ENCODE results near the gene PLEKHM1. TPM values are rescaled to one million over a fixed set of nuclear protein-coding genes. Genes with fewer than 3 reads are reported as not detected.
A peak's percentile ranks its signal among the peaks of the same experiment; 100 is the strongest.

The PLEKHM1 gene
- total and polyA plus RNA-seq, 2 of the 13 experiments (the other 11 are each of a cell fraction or from before 2014, with no cell fraction given): 7.6 to 13.5 TPM

DNA sequence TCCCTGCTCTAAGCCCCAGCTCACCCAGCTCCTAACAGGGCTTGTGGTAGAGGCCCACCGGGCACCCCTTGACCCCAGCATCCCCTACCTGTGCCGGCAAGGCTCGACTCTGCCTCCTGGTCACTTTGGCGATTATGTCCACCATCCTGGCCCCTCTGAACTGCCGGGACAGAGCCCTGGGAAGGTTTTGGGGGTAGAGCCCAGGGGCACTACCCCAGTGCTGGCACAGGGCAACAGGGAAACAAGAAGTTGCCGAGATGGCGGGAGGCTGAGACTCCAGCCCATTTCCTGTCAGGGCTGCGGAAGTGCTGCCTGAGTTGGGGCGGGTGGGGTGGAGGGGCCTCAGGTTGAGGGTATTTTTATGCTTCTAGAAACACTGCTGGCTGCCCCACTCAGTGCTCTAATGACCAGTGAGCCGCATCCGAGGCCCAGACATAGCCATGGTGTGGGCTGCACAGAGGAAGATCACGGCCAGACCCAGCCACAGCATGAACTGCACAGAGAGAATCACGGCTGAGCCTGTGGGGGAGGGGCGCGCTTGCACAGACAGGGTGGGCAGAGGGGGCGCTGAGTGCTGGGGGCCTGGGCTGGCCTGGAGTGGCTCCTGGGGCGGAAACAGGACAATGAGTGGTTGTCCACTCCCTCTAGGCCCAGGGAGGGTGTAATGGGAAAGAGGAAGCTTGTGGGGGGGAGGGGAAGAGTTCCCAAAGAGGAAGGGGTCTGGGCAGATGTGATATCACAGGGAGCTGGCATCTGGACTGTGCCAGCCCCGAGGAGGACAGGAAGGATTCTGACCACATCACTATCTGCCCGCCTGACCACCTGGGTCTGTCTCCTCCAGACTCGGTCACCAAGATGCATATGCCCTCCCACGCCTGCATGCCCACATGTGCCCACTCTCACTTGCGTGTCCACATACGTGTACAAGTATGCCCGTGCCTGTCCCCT, 80.1 kb downstream of the PLEKHM1 start:
- H3K4me1 ChIP-seq (ENCODE audit: insufficient read depth, low read length): peaks cover 73% of the 10 kb centered on the region
- H3K27me3 ChIP-seq (ENCODE audit: control insufficient read depth in 1 of 2, insufficient read depth in 2 of 2, low read length in 2 of 2): no peaks in the 10 kb centered on the region
- no peak overlapping the region for H3K9ac ChIP-seq (ENCODE audit: insufficient read depth, low read depth, low read length)
- H3K27ac ChIP-seq (ENCODE audit: extremely low read length, insufficient read depth, low read length): no peak overlapping the region
- BruUV-seq (replicated peaks): no TSS peak
- ChIA-PET POLR2A (interaction anchor here (3.6 to 4.0 kb wide), 2 partner anchors 15 to 16 kb away, joined by 24 to 79 read pairs; no protein-coding TSS in a partner anchor), CTCF (ENCODE audit: low intra/inter-chr PET ratio, low total read pairs) (no interaction called here)
- TF ChIP-seq ZNF709 (CRISPR knock-in tag; IDR thresholded peaks at IDR 0.05) (no peak), HNRNPL (IDR thresholded peaks at IDR 0.05; ENCODE audit: low read depth, low read length) (0 out of 2 replicates have a peak, but pooled peaks have one; percentile 21)
- TF ChIP-seq, protein P1, sequence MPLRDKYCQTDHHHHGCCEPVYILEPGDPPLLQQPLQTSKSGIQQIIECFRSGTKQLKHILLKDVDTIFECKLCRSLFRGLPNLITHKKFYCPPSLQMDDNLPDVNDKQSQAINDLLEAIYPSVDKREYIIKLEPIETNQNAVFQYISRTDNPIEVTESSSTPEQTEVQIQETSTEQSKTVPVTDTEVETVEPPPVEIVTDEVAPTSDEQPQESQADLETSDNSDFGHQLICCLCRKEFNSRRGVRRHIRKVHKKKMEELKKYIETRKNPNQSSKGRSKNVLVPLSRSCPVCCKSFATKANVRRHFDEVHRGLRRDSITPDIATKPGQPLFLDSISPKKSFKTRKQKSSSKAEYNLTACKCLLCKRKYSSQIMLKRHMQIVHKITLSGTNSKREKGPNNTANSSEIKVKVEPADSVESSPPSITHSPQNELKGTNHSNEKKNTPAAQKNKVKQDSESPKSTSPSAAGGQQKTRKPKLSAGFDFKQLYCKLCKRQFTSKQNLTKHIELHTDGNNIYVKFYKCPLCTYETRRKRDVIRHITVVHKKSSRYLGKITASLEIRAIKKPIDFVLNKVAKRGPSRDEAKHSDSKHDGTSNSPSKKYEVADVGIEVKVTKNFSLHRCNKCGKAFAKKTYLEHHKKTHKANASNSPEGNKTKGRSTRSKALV (CRISPR knock-in tag; IDR thresholded peaks at IDR 0.05): no peak
- 94% methylated on average over 22 of the region's 24 CpGs for WGBS (ENCODE audit: low lambda C conversion rate)
- H4K20me1 ChIP-seq (ENCODE audit: insufficient read depth, low read length): no peaks in the 10 kb centered on the region
- H3K4me2 ChIP-seq (ENCODE audit: low read depth, low read length): no peak overlapping the region
- no peak overlapping the region for H3K4me3 ChIP-seq (replicated peaks in 1 of 3; ENCODE audit: insufficient read depth in 1 of 3, low read depth in 2 of 3, low read length in 3 of 3)
- no peak overlapping the region for H2AFZ ChIP-seq (ENCODE audit: low read length)
- FAIRE-seq: no peak
- peaks cover 0 to 6% of the 10 kb centered on the region in 2 experiments; a peak in 3 of 5 replicates for H3K36me3 ChIP-seq (replicated peaks in 1 of 2; ENCODE audit: control insufficient read depth in 1 of 2, insufficient read depth in 2 of 2, low read length in 2 of 2)
- ATAC-seq: no peak
- in situ Hi-C loops (cut with HindIII; ENCODE audit: extremely low pct_ligation_motif_present, low pct_unique_long_range_greater_than_20kb) (no loop called here), intact Hi-C loops (cut with micrococcal nuclease; ENCODE audit: unreplicated experiment) (no loop called here)
- DNase-seq (ENCODE audit: low spot score): no peak
- H3K79me2 ChIP-seq (ENCODE audit: insufficient read depth, low read length): no peaks in the 10 kb centered on the region
- H3K9me3 ChIP-seq (ENCODE audit: low read length): no peaks in the 10 kb centered on the region

DNA sequence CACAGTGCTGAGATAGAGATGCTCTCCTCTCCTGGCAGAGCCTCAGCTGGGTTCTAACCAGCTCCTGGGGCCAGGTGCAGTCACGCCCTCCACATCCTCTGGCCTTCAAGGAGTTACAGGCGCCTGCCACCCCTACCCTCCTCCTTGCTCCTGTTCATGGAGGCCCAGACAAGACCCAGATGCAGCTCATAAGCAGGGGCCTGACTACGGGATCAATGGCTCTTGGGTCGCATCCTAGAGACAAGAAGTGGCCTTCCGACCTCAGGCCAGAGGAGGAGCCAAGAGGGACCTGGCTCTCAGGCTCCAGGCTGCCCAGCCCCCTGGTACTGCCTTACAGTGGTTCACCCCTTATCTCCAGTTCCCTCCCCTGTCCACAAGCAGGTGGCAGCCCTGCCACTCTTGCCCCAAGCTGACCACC, 80.9 kb downstream of the PLEKHM1 start:
- no peak overlapping the region for H3K27ac ChIP-seq (ENCODE audit: extremely low read length, insufficient read depth, low read length)
- H2AFZ ChIP-seq (ENCODE audit: low read length): no peak overlapping the region
- no peak overlapping the region for H3K9ac ChIP-seq (ENCODE audit: insufficient read depth, low read depth, low read length)
- ChIA-PET CTCF (ENCODE audit: low intra/inter-chr PET ratio, low total read pairs) (no interaction called here), POLR2A (interaction anchor here (1.0 to 4.0 kb wide), 2 partner anchors 12 to 17 kb away, joined by 3 to 79 read pairs; no protein-coding TSS in a partner anchor)
- H4K20me1 ChIP-seq (ENCODE audit: insufficient read depth, low read length): no peaks in the 10 kb centered on the region
- no peaks in the 10 kb centered on the region for H3K27me3 ChIP-seq (ENCODE audit: control insufficient read depth in 1 of 2, insufficient read depth in 2 of 2, low read length in 2 of 2)
- FAIRE-seq (no peak), DNase-seq (ENCODE audit: low spot score) (no peak), ATAC-seq (no peak)
- WGBS (ENCODE audit: low lambda C conversion rate): 94% methylated on average over 4 of the region's 5 CpGs
- in situ Hi-C loops (cut with HindIII; ENCODE audit: extremely low pct_ligation_motif_present, low pct_unique_long_range_greater_than_20kb) (no loop called here), intact Hi-C loops (cut with micrococcal nuclease; ENCODE audit: unreplicated experiment) (no loop called here)
- TF ChIP-seq, protein P2, sequence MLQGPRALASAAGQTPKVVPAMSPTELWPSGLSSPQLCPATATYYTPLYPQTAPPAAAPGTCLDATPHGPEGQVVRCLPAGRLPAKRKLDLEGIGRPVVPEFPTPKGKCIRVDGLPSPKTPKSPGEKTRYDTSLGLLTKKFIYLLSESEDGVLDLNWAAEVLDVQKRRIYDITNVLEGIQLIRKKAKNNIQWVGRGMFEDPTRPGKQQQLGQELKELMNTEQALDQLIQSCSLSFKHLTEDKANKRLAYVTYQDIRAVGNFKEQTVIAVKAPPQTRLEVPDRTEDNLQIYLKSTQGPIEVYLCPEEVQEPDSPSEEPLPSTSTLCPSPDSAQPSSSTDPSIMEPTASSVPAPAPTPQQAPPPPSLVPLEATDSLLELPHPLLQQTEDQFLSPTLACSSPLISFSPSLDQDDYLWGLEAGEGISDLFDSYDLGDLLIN (CRISPR knock-in tag; IDR thresholded peaks at IDR 0.05; ENCODE audit: borderline replicate concordance): no peak
- TF ChIP-seq NRL (CRISPR knock-in tag; IDR thresholded peaks at IDR 0.05; ENCODE audit: borderline replicate concordance): 0 out of 2 replicates have a peak, but pooled peaks have one; percentile 44
- TF ChIP-seq ZFX (CRISPR knock-in tag; IDR thresholded peaks at IDR 0.05; ENCODE audit: low read depth): 0 out of 2 replicates have a peak, but pooled peaks have one; percentile 3
- BruUV-seq (replicated peaks): no TSS peak
- H3K9me3 ChIP-seq (ENCODE audit: low read length): no peaks in the 10 kb centered on the region
- peaks cover 2 to 11% of the 10 kb centered on the region in 2 experiments; a peak in 4 of 5 replicates for H3K36me3 ChIP-seq (replicated peaks in 1 of 2; ENCODE audit: control insufficient read depth in 1 of 2, insufficient read depth in 2 of 2, low read length in 2 of 2)
- H3K79me2 ChIP-seq (ENCODE audit: insufficient read depth, low read length): no peaks in the 10 kb centered on the region
- H3K4me1 ChIP-seq (ENCODE audit: insufficient read depth, low read length): peaks cover 73% of the 10 kb centered on the region
- H3K4me3 ChIP-seq (replicated peaks in 1 of 3; ENCODE audit: insufficient read depth in 1 of 3, low read depth in 2 of 3, low read length in 3 of 3): no peak overlapping the region
- no peak overlapping the region for H3K4me2 ChIP-seq (ENCODE audit: low read depth, low read length)
